Loucy (cell line): Measurements from ENCODE around the gene VIPR1.

Source experiments
- CTCF ChIP-seq: fragments of 200-600 bp; sonication (generic); conservative IDR thresholded peaks from 2 replicates; pipeline ENCODE4 v1.5.1; 2014; ENCODE audit warnings: mild to moderate bottlenecking, antibody characterized with exemption, low read length
- EZH2phosphoT487 ChIP-seq: fragments of 200-600 bp; IDR thresholded peaks from 2 replicates; pipeline ENCODE4 v1.6.1; 2018; ENCODE audit warnings: antibody characterized with exemption, mild to moderate bottlenecking, moderate library complexity, borderline replicate concordance

- no peak for TF ChIP-seq CTCF
- no peak for TF ChIP-seq EZH2phosphoT487
Measured at GRCh38 chr3:42513521-42513920, 11.1 kb downstream of the VIPR1 start.
